Epithelial cell of proximal tubule (primary cell): ENCODE results near the gene CARS2. TPM values are rescaled to one million over a fixed set of nuclear protein-coding genes. Genes with fewer than 3 reads are reported as not detected.

ENCODE experiments used
- DNase-seq: peaks from one replicate; pipeline ENCODE4 v3.0.0-alpha.2; 2011; ENCODE audit warnings: low read depth
- H3K4me3 ChIP-seq: 2 replicates; pipeline ENCODE4 v1.5.1; 2011; ENCODE audit warnings: low read depth, mild to moderate bottlenecking, low read length
- total RNA-seq: library from RNA; depleted of rRNA; stranded (reverse); fragments of >200 nt; gene quantifications from 2 replicates; pipeline ENCODE4 v1.2.3, GENCODE V29; 2015
- TF ChIP-seq, protein P1 (sequence below): conservative IDR thresholded peaks from 2 replicates; pipeline ENCODE4 v1.5.1; 2012; ENCODE audit warnings: low read depth, mild to moderate bottlenecking, low read length

CARS2 gene
- total RNA-seq, 1 donor from 2014 or later = 28.5 TPM

DNA sequence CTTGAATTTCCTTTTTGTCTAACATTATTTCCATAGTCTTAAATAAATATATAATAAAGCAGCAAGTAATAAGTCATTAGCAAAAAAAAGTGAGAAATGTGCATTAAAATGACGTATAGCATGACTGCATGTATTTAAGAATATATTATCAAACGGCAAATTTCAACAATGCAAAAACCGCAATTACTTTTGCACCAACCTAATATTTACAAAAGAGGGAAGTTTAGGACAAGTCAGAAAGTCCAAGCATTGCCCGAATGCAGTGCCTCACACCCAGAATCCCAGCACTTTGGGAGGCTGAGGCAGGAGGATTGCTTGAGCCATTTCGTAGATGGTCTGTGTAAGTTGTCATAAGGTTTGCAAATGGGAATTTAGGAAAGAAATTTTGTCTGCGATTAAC, 100.8 kb downstream of the CARS2 start:
- DNase-seq = no peak
- H3K4me3 ChIP-seq = no peak overlapping the region
- TF ChIP-seq, protein P1, sequence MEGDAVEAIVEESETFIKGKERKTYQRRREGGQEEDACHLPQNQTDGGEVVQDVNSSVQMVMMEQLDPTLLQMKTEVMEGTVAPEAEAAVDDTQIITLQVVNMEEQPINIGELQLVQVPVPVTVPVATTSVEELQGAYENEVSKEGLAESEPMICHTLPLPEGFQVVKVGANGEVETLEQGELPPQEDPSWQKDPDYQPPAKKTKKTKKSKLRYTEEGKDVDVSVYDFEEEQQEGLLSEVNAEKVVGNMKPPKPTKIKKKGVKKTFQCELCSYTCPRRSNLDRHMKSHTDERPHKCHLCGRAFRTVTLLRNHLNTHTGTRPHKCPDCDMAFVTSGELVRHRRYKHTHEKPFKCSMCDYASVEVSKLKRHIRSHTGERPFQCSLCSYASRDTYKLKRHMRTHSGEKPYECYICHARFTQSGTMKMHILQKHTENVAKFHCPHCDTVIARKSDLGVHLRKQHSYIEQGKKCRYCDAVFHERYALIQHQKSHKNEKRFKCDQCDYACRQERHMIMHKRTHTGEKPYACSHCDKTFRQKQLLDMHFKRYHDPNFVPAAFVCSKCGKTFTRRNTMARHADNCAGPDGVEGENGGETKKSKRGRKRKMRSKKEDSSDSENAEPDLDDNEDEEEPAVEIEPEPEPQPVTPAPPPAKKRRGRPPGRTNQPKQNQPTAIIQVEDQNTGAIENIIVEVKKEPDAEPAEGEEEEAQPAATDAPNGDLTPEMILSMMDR = no peak

DNA sequence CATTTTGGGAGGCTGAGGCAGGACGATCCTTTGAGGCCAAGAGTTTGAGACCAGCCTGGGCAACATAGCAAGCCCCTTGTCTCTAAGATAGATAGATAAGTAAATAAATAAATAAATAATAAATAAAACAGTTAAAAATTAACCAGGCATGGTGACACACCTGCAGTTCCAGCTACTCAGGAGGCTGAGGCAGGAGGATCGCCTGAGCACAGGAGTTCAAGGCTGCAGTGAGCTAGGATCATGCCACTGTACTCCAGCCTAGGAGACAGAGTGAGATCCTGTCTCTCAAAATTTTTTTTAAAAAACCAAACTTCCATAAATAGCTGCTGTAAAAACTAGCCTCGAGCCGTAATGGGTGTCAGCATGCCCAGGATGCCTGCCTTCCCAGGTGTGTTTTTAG, 104.9 kb downstream of the CARS2 start:
- H3K4me3 ChIP-seq = no peak overlapping the region
- no peak for DNase-seq
- TF ChIP-seq, protein P1 = no peak

DNA sequence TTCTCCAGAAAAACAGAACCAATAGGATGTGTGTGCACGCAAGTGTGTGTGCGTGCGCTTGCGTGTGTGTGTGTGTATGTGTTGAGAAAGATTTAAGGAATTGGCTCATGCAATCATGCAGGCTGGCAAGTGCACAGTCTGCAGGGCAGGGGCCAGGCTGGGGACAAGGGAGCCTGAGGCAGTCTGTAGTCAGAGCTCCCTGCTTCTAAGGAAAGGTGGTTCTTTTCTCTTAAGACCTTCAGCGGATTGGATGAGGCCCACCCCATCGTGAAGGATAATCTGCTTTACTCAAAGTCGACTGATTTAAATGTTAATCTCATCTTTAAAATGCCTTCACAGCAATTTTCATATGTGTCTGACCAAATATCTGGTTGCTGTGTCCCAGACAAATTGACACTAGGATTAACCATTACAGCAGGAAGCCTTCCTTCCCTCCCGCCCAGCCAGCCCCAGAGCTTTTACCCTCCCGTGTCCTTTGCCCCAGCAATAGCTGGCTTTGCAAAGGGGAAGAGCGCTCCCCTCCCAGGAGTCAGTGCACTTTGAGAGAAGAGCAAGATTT, 105.6 kb downstream of the CARS2 start:
- H3K4me3 ChIP-seq = no peak overlapping the region
- TF ChIP-seq, protein P1 = no peak
- no peak for DNase-seq

DNA sequence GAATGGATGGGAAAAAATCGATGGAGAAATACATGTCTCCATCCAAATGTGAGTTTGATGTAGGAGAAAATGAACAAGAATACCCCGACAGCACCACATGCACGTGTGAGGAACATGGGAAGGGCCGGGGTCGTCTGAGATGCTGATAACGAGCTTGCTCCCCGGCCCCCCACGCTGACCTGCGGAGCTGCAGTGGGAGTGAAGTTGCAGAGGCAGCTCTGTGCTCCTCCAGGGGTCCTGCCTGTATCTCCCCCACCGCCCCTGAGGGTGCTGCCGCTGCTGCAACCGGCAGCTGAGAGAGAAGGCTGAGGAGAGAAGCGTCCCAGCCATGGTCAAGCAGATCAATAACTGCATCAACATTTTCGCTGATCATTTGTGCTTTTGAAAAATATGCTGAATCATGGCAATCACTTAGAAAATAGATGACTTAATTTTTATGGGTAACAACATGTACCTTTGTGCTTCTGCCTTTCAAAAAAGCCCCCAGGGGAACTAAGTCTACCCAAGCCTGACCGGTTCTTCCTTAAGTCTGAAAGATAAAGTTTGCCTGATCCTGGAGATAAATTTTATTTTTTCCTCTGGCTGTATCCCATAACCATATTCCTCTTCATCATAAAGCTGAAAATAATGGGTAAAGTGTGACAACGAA, 108.8 kb downstream of the CARS2 start:
- TF ChIP-seq, protein P1 = no peak
- no peak for DNase-seq
- H3K4me3 ChIP-seq = no peak overlapping the region

DNA sequence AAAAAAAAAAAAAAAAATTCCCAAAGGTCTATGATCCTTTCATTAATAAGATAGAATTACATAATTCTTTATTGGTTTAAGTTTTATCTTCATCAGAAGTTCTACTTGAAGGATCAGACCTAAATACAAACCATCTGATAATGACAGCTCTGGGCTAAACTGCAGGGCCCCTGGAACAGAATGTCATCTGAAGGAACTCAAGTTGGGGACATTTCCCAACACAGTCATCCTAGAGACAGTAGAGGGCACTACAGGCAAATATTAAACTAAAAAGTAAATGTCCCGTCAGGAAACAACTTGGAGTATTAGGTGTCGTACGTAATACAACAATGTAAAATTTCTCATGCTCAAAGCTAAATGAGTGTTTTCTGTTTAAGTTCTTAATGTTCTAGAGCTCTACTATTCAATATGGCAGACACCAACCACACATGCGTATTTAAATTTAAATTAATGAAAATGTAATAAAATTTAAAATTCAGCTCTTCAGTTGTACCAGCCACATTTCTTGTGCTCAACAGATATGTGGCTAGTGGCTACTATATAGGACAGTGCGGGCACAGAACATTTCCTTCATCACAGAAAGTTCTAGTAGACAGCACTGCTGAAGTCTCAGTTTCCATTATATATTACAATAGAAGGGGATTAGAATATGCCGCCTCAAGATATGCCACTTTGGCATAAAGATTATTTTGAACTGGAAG, 112.3 kb downstream of the CARS2 start:
- no peak for DNase-seq
- TF ChIP-seq, protein P1 = peak; percentile 69
- no peak overlapping the region for H3K4me3 ChIP-seq

DNA sequence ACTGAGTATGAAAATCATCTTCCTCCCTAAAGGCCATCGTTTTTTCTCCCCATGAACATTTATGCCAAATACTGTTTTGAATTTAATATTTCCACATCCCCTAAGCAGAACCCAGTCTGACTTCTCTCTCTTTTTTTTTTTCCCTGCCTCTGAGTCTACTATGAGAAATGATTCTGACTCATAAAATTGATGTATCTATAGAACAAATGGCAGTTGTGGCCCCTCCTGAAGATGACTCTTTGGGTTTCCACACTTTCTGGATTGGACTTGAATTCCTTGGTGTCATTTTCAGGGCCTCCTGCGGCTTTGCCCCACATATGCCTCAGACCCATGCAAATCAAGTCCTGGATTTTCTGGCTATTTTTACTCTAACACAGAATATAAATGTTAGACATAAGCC, 113.3 kb downstream of the CARS2 start:
- no peak overlapping the region for H3K4me3 ChIP-seq
- no peak for DNase-seq
- TF ChIP-seq, protein P1 = no peak

Other genes starting within 250 kb of the CARS2 start
- gene RAB20, start 144.4 kb downstream of the CARS2 start, total RNA-seq = 6.7 and 17.0 TPM in 2 replicates
- 16.0 and 16.7 TPM in 2 replicates for gene NAXD, start 90.6 kb downstream of the CARS2 start, total RNA-seq
- 14.1 and 18.7 TPM in 2 replicates for gene ING1, start 7.6 kb upstream of the CARS2 start, total RNA-seq
- gene ANKRD10, start 209.0 kb upstream of the CARS2 start, total RNA-seq = 36.5 and 54.9 TPM in 2 replicates